ENCODE results near the gene ATP10B. TPM values are rescaled to one million over a fixed set of nuclear protein-coding genes. Genes with fewer than 3 reads are reported as not detected.

ATP10B gene
- total RNA-seq, 1 donor = not detected

DNA sequence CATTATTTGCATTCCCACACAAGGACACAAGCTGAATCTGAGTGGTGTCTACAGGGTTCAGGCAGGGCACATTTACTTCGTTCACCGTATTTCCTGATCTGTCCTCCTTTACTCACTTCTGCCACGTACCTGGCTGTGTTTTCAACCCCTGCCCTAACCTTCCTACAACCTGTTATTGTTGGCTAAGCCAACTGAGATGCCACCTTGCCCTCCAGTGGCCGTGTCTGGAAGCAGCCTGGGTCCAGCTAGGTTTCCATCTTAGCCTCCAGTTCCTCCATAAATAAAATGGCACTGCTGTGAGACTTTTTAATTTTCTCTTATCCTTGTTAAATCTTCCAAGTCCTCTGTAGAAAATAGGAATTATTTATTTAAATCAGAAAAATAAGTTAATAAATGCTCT lies 64.8 kb downstream of the ATP10B start:
- TF ChIP-seq, protein P1, sequence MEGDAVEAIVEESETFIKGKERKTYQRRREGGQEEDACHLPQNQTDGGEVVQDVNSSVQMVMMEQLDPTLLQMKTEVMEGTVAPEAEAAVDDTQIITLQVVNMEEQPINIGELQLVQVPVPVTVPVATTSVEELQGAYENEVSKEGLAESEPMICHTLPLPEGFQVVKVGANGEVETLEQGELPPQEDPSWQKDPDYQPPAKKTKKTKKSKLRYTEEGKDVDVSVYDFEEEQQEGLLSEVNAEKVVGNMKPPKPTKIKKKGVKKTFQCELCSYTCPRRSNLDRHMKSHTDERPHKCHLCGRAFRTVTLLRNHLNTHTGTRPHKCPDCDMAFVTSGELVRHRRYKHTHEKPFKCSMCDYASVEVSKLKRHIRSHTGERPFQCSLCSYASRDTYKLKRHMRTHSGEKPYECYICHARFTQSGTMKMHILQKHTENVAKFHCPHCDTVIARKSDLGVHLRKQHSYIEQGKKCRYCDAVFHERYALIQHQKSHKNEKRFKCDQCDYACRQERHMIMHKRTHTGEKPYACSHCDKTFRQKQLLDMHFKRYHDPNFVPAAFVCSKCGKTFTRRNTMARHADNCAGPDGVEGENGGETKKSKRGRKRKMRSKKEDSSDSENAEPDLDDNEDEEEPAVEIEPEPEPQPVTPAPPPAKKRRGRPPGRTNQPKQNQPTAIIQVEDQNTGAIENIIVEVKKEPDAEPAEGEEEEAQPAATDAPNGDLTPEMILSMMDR (IDR thresholded peaks at IDR 0.05; ENCODE audit: insufficient read depth, low read length) = peak; percentile 30
- no peak for DNase-seq (ENCODE audit: low read depth)

GRCh38 chr5:160774666-160775315 lies 77.2 kb downstream of the ATP10B start:
- no peak for DNase-seq (ENCODE audit: low read depth)
- TF ChIP-seq, protein P1 (IDR thresholded peaks at IDR 0.05; ENCODE audit: insufficient read depth, low read length) = no peak
- H3K4me3 ChIP-seq (ENCODE audit: low read depth, low read length) = no peak overlapping the region

More for the DNA sequence above, 64.8 kb downstream of the ATP10B start:
- H3K4me3 ChIP-seq (ENCODE audit: low read depth, low read length) = no peak overlapping the region

- no peak for DNase-seq (ENCODE audit: low read depth)
- TF ChIP-seq, protein P1 (IDR thresholded peaks at IDR 0.05; ENCODE audit: insufficient read depth, low read length) = no peak
- no peak overlapping the region for H3K4me3 ChIP-seq (ENCODE audit: low read depth, low read length)
Measured at GRCh38 chr5:160773646-160774410, 78.2 kb downstream of the ATP10B start.

- no peak overlapping the region for H3K4me3 ChIP-seq (ENCODE audit: low read depth, low read length)
- DNase-seq (ENCODE audit: low read depth) = no peak
- TF ChIP-seq, protein P1 (IDR thresholded peaks at IDR 0.05; ENCODE audit: insufficient read depth, low read length) = no peak
Measured at GRCh38 chr5:160772854-160773253, 79.2 kb downstream of the ATP10B start.

DNA sequence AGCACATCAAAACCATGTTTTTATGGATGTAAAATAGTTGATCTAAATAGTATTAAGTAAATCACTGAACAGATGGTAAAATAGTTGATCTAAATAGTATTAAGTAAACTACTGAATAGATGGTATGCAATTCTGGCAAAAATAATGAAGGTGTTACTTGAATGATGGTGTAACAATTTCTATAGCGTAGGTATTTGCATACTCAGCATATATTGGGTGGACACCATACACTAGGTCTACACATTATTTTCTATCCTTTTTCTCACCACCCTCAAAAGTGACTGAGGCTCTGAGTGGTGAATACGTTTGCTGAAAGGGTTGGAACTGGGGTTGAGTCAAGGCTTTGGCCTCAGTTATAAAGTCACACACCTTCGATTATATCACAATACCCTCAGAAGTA lies 81.3 kb downstream of the ATP10B start:
- TF ChIP-seq, protein P1 (IDR thresholded peaks at IDR 0.05; ENCODE audit: insufficient read depth, low read length) = no peak
- H3K4me3 ChIP-seq (ENCODE audit: low read depth, low read length) = no peak overlapping the region
- DNase-seq (ENCODE audit: low read depth) = no peak

DNA sequence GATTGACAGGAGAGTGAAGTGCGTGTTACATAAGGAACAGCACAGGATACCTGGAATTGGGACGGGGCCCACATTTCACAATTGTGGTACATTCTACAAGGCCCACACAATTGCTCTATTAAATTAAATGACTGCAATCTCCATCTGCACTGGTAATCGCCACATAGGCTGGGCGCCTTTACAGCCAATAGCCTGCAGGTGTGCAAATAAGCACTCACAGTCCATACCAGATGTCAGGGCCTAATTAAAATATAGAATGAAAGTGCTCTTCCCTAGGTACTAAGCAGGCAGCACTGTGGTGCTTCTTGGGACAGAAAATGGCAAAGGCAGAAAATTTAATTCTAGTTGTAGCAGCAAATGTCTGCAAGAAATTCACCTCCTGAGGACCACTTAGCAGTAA lies 82.7 kb downstream of the ATP10B start:
- no peak for DNase-seq (ENCODE audit: low read depth)

More for the DNA sequence above, 82.7 kb downstream of the ATP10B start:
- H3K4me3 ChIP-seq (ENCODE audit: low read depth, low read length) = no peak overlapping the region
- TF ChIP-seq, protein P1 (IDR thresholded peaks at IDR 0.05; ENCODE audit: insufficient read depth, low read length) = no peak

Data from fibroblast of the aortic adventitia (primary cell).